ENCODE data around the gene LMNTD2.

Gene LMNTD2

GRCh38 chr11:567629-568292 is 7.2 kb upstream of the LMNTD2 start:
- no peak for DNase-seq (ENCODE audit: low read depth, low spot score)

- DNase-seq (ENCODE audit: low read depth, low spot score) = no peak
These were observed 6.6 kb upstream of the LMNTD2 start for GRCh38 chr11:567011-567628.

GRCh38 chr11:565921-566509 is 5.5 kb upstream of the LMNTD2 start:
- no peak for DNase-seq (ENCODE audit: low read depth, low spot score)

GRCh38 chr11:563812-564578 is 3.5 kb upstream of the LMNTD2 start:
- no peak for DNase-seq (ENCODE audit: low read depth, low spot score)

GRCh38 chr11:563066-563811 is 2.7 kb upstream of the LMNTD2 start:
- no peak for DNase-seq (ENCODE audit: low read depth, low spot score)

GRCh38 chr11:562046-562645 is 1.6 kb upstream of the LMNTD2 start:
- no peak for DNase-seq (ENCODE audit: low read depth, low spot score)

- DNase-seq (ENCODE audit: low read depth, low spot score) = no peak
These were observed 838 bp upstream of the LMNTD2 start for GRCh38 chr11:561148-562003.

GRCh38 chr11:559712-560304 is 730 bp downstream of the LMNTD2 start:
- DNase-seq (ENCODE audit: low read depth, low spot score) = no peak

- DNase-seq (ENCODE audit: low read depth, low spot score) = no peak
These were observed 1.4 kb downstream of the LMNTD2 start for GRCh38 chr11:559020-559620.

GRCh38 chr11:558503-558902 is 2.0 kb downstream of the LMNTD2 start:
- DNase-seq (ENCODE audit: low read depth, low spot score) = no peak

GRCh38 chr11:557328-558132 is 3.0 kb downstream of the LMNTD2 start:
- DNase-seq (ENCODE audit: low read depth, low spot score) = no peak

GRCh38 chr11:556662-557256 is 3.8 kb downstream of the LMNTD2 start:
- no peak for DNase-seq (ENCODE audit: low read depth, low spot score)

- no peak for DNase-seq (ENCODE audit: low read depth, low spot score)
These were observed 4.5 kb downstream of the LMNTD2 start for GRCh38 chr11:555780-556661.

- DNase-seq (ENCODE audit: low read depth, low spot score) = no peak
These were observed 5.2 kb downstream of the LMNTD2 start for GRCh38 chr11:555227-555779.

- DNase-seq (ENCODE audit: low read depth, low spot score) = peak; percentile 55
These were observed 5.9 kb downstream of the LMNTD2 start for GRCh38 chr11:554428-555226.

GRCh38 chr11:553988-554340 is 6.6 kb downstream of the LMNTD2 start:
- DNase-seq (ENCODE audit: low read depth, low spot score) = no peak
